ENCODE results near the gene WASF2. TPM values are rescaled to one million over a fixed set of nuclear protein-coding genes. Genes with fewer than 3 reads are reported as not detected.

WASF2 gene
- total and polyA plus RNA-seq, 2 of the 4 experiments (the other 2 are of a cell fraction): 7.9 to 45.4 TPM

- intact Hi-C loops (cut with micrococcal nuclease) (no loop called here), in situ Hi-C loops (cut with MboI; ENCODE audit: low sequenced_read_pairs) (no loop called here), dilution Hi-C loops (cut with HindIII; ENCODE audit: low sequenced_read_pairs, unreplicated experiment) (no loop called here)
- Histone ChIP-seq H3K9me3 (ENCODE audit: control insufficient read depth, insufficient read depth, low read length) (no peaks in the 10 kb centered on the region), H2BK120ac (ENCODE audit: low read depth, low read length) (no peak overlapping the region), H2AK5ac (ENCODE audit: low read depth, low read length) (no peak overlapping the region), H3K18ac (ENCODE audit: low read depth, low read length) (no peak overlapping the region), H3K56ac (ENCODE audit: extremely low read depth, insufficient read depth, low read length) (no peak overlapping the region), H2BK5ac (ENCODE audit: low read depth, low read length, poor library complexity, severe bottlenecking) (no peak overlapping the region), H2AK9ac (replicated peaks; ENCODE audit: low read depth, low read length, poor library complexity) (no peak overlapping the region), H3K79me1 (ENCODE audit: low read depth in 1 of 2, low read length in 2 of 2) (no peaks in the 10 kb centered on the region), H2BK15ac (ENCODE audit: low read depth, low read length) (no peak overlapping the region), H3K9me1 (ENCODE audit: insufficient read depth, low read length) (0 out of 2 replicates have a peak, but pooled peaks cover 7% of the 10 kb centered on the region), H3K4ac (ENCODE audit: low read depth, low read length) (no peak overlapping the region), H3K23ac (ENCODE audit: low read depth, low read length) (no peak overlapping the region), H3K4me1 (ENCODE audit: control insufficient read depth, insufficient read depth, low read length) (no peaks in the 10 kb centered on the region; the same call in 1 of the 2 replicates), H2AFZ (replicated peaks; ENCODE audit: low read length, poor library complexity) (no peak overlapping the region), H4K5ac (ENCODE audit: low read depth, low read length) (no peak overlapping the region), H4K91ac (ENCODE audit: insufficient read depth, low read depth, low read length) (no peak overlapping the region), H3K27ac (ENCODE audit: insufficient read depth, low read length) (no peak overlapping the region), H3K27me3 (ENCODE audit: control insufficient read depth, insufficient read depth, low read length) (no peaks in the 10 kb centered on the region), H3K4me3 (ENCODE audit: insufficient read depth, low read depth, low read length) (no peak overlapping the region), H2BK20ac (ENCODE audit: low read depth, low read length) (no peak overlapping the region), H3K9ac (ENCODE audit: low read depth, low read length) (no peak overlapping the region), H3K4me2 (ENCODE audit: low read depth, low read length) (no peak overlapping the region), H3K36me3 (ENCODE audit: control insufficient read depth, insufficient read depth, low read length) (no peaks in the 10 kb centered on the region), H3K14ac (replicated peaks; ENCODE audit: low read depth, low read length) (no peak overlapping the region), H4K8ac (ENCODE audit: low read depth in 2 of 2, low read length in 2 of 2) (no peak overlapping the region), H4K20me1 (ENCODE audit: insufficient read depth, low read length) (no peaks in the 10 kb centered on the region)
- BruUV-seq (replicated peaks): no TSS peak
- WGBS, 2 experiments (ENCODE audit: extremely low coverage in 2 of 2, insufficient read length in 1 of 2): 100% methylated on average over 1 of the region's 2 CpGs; no CpG with 5 or more reads in 1 of the 2 experiments
- no peak for ATAC-seq (ENCODE audit: low read depth)
- DNase-seq: no peak
- ChIA-PET CTCF (no interaction called here), POLR2A (ENCODE audit: unreplicated experiment) (no interaction called here)
- TF ChIP-seq BHLHE40 (IDR thresholded peaks at IDR 0.05; ENCODE audit: low read depth, low read length) (no peak), ELK1 (IDR thresholded peaks at IDR 0.05; ENCODE audit: borderline replicate concordance, low read depth, low read length) (no peak), CEBPB (IDR thresholded peaks at IDR 0.05; ENCODE audit: low read depth, low read length) (no peak), RFX5 (IDR thresholded peaks at IDR 0.05; ENCODE audit: low read depth, low read length) (no peak), MAZ (IDR thresholded peaks at IDR 0.05; ENCODE audit: borderline replicate concordance, low read depth, low read length) (no peak), NFE2L2 (IDR thresholded peaks at IDR 0.05; ENCODE audit: low read depth, low read length) (no peak), FOS (IDR thresholded peaks at IDR 0.05; ENCODE audit: low read depth, low read length) (no peak)
Measured at GRCh38 chr1:27517301-27517700, 27.3 kb upstream of the WASF2 start.
